ENCODE data around the gene LLGL2. TPM values are rescaled to one million over a fixed set of nuclear protein-coding genes. Genes with fewer than 3 reads are reported as not detected.

The LLGL2 gene
- polyA plus RNA-seq, 4 donors = 50.2 to 77.0 (median 55.8) TPM

Other genes starting within 250 kb of the LLGL2 start
- 1 to 10 TPM; 6.9 to 8.3 (median 7.5) TPM for gene SLC25A19, start 236.3 kb upstream of the LLGL2 start, polyA plus RNA-seq (ENCODE audit: insufficient read length in 4 of 4)
- gene GRB2, start 120.0 kb upstream of the LLGL2 start, polyA plus RNA-seq (ENCODE audit: insufficient read length in 4 of 4) = 100 to 1,000 TPM in 3 of 4 donors, 10 to 100 TPM in 1; 99.6 to 118 (median 110) TPM
- gene TMEM94, start 69.1 kb upstream of the LLGL2 start, polyA plus RNA-seq (ENCODE audit: insufficient read length in 4 of 4) = 10 to 100 TPM; 77.7 to 99.0 (median 81.1) TPM
- gene CASKIN2, start 10.2 kb upstream of the LLGL2 start, polyA plus RNA-seq (ENCODE audit: insufficient read length in 4 of 4) = 10 to 100 TPM; 33.6 to 35.2 (median 34.0) TPM
- 10 to 100 TPM; 38.9 to 49.2 (median 48.1) TPM for gene TSEN54, start 9.2 kb upstream of the LLGL2 start, polyA plus RNA-seq (ENCODE audit: insufficient read length in 4 of 4)
- gene MYO15B, start 62.1 kb downstream of the LLGL2 start, polyA plus RNA-seq (ENCODE audit: insufficient read length in 4 of 4) = 100 to 1,000 TPM in 3 of 4 donors, 10 to 100 TPM in 1; 97.6 to 182 (median 151) TPM
- gene SMIM5, start 107.7 kb downstream of the LLGL2 start, polyA plus RNA-seq (ENCODE audit: insufficient read length in 4 of 4) = 1 to 10 TPM; 4.0 to 9.1 (median 6.2) TPM
- gene RECQL5, start 141.5 kb downstream of the LLGL2 start, polyA plus RNA-seq (ENCODE audit: insufficient read length in 4 of 4) = 10 to 100 TPM; 33.7 to 46.5 (median 38.7) TPM
- 100 to 1,000 TPM in 2 of 4 donors, 10 to 100 TPM in 2; 96.9 to 103 (median 100) TPM for gene SAP30BP, start 141.6 kb downstream of the LLGL2 start, polyA plus RNA-seq (ENCODE audit: insufficient read length in 4 of 4)
- gene ITGB4, start 195.8 kb downstream of the LLGL2 start, polyA plus RNA-seq (ENCODE audit: insufficient read length in 4 of 4) = 10 to 100 TPM in 3 of 4 donors, 1 to 10 TPM in 1; 8.9 to 15.0 (median 12.2) TPM
- 10 to 100 TPM; 22.7 to 47.6 (median 23.8) TPM for gene GALK1, start 239.5 kb downstream of the LLGL2 start, polyA plus RNA-seq (ENCODE audit: insufficient read length in 4 of 4)